Left ventricle myocardium inferior (tissue), 1 donor: Measurements from ENCODE around the gene SLC1A7. TPM values are rescaled to one million over a fixed set of nuclear protein-coding genes. Genes with fewer than 3 reads are reported as not detected.

Experiments used
- DNase-seq: peaks from one replicate; pipeline ENCODE4 v3.0.0-alpha.2; 2020
- H3K27ac ChIP-seq: fragments of 200-600 bp; replicated peaks from 2 replicates; pipeline ENCODE4 v1.8.0; 2021
- H3K27me3 ChIP-seq: fragments of 200-600 bp; 2 replicates; pipeline ENCODE4 v1.8.0; 2021; ENCODE audit warnings: low read depth
- H3K36me3 ChIP-seq: fragments of 200-600 bp; 2 replicates; pipeline ENCODE4 v1.8.0; 2021
- H3K4me1 ChIP-seq: fragments of 200-600 bp; 2 replicates; pipeline ENCODE4 v1.8.0; 2021
- H3K4me3 ChIP-seq: fragments of 200-600 bp; 2 replicates; pipeline ENCODE4 v1.8.0; 2021; ENCODE audit warnings: mild to moderate bottlenecking, moderate library complexity
- H3K9me3 ChIP-seq: fragments of 200-600 bp; replicated peaks from 2 replicates; pipeline ENCODE4 v1.8.0; 2021
- CTCF ChIP-seq: fragments of 200-600 bp; IDR thresholded peaks from 2 replicates; pipeline ENCODE4 v1.8.0; 2021; ENCODE audit warnings: antibody characterized with exemption, mild to moderate bottlenecking, borderline replicate concordance
- intact Hi-C: fragments of 100-400 bp; cut with micrococcal nuclease; formaldehyde crosslinking; loops from one replicate; pipeline ENCODE4 v1.11.0; 2022
- total RNA-seq: library from RNA; stranded (reverse); fragmentation: NEBNext Ultra II Directional; extraction: Animal tissue kit (Norgen Biotek cat#: 25700); gene quantifications from one replicate; pipeline ENCODE4 v1.2.1, GENCODE V29; 2021
- donor health status: DM: no; HTN: yes; CAD: no; lungs with severe emphysema.

The SLC1A7 gene
- total RNA-seq, 1 donor from 2014 or later = 0.44 TPM

- Histone ChIP-seq H3K4me3 (peak overlapping the region; percentile 77), H3K4me1 (peaks cover 50% of the 10 kb centered on the region), H3K27ac (peak overlapping the region; percentile 83), H3K36me3 (no peaks in the 10 kb centered on the region), H3K9me3 (no peaks in the 10 kb centered on the region), H3K27me3 (peaks cover 29% of the 10 kb centered on the region)
- DNase-seq = peak; percentile 72
- TF ChIP-seq CTCF = no peak
- intact Hi-C loops = no loop called here
Observed at GRCh38 chr1:53061123-53061858, 81.1 kb downstream of the SLC1A7 start.

GRCh38 chr1:53060579-53060978, 81.9 kb downstream of the SLC1A7 start:
- H3K27ac ChIP-seq = peak overlapping the region; percentile 83
- TF ChIP-seq CTCF = no peak
- no peaks in the 10 kb centered on the region for H3K9me3 ChIP-seq
- H3K36me3 ChIP-seq = no peaks in the 10 kb centered on the region
- H3K4me1 ChIP-seq = peaks cover 50% of the 10 kb centered on the region
- intact Hi-C loops = no loop called here
- H3K27me3 ChIP-seq = peaks cover 29% of the 10 kb centered on the region
- no peak for DNase-seq
- no peak overlapping the region for H3K4me3 ChIP-seq

GRCh38 chr1:53057127-53057526, 85.3 kb downstream of the SLC1A7 start:
- Histone ChIP-seq H3K36me3 (peaks cover 16% of the 10 kb centered on the region), H3K27ac (peak overlapping the region; percentile 60), H3K27me3 (peaks cover 15% of the 10 kb centered on the region), H3K4me3 (no peak overlapping the region), H3K4me1 (peaks cover 37% of the 10 kb centered on the region), H3K9me3 (no peaks in the 10 kb centered on the region)
- no peak for TF ChIP-seq CTCF
- intact Hi-C loops = no loop called here
- no peak for DNase-seq

GRCh38 chr1:53051676-53052075, 90.8 kb downstream of the SLC1A7 start:
- Histone ChIP-seq H3K4me1 (peaks cover 44% of the 10 kb centered on the region), H3K4me3 (no peak overlapping the region), H3K9me3 (no peaks in the 10 kb centered on the region), H3K27me3 (no peaks in the 10 kb centered on the region), H3K36me3 (peaks cover 38% of the 10 kb centered on the region), H3K27ac (no peak overlapping the region)
- no peak for DNase-seq
- no peak for TF ChIP-seq CTCF
- intact Hi-C loops = no loop called here

- no peak for DNase-seq
- H3K4me1 ChIP-seq = peaks cover 49% of the 10 kb centered on the region
- H3K9me3 ChIP-seq = no peaks in the 10 kb centered on the region
- peak overlapping the region; percentile 68 for H3K27ac ChIP-seq
- H3K4me3 ChIP-seq = no peak overlapping the region
- no peaks in the 10 kb centered on the region for H3K27me3 ChIP-seq
- TF ChIP-seq CTCF = no peak
- H3K36me3 ChIP-seq = peaks cover 38% of the 10 kb centered on the region
- intact Hi-C loops = no loop called here
Observed at GRCh38 chr1:53050310-53050709, 92.1 kb downstream of the SLC1A7 start.
